ENCODE results near the gene NOX3. TPM values are rescaled to one million over a fixed set of nuclear protein-coding genes. Genes with fewer than 3 reads are reported as not detected.

NOX3 gene
- total RNA-seq, 3 donors from 2014 or later (not counting 1 experiment from before 2014, with no cell fraction given), result not detected

- Histone ChIP-seq H3K27me3 (ENCODE audit: control insufficient read depth, insufficient read depth, low read length) (no peaks in the 10 kb centered on the region), H3K4me3 (ENCODE audit: low read length) (no peak overlapping the region), H3K9me3 (ENCODE audit: control insufficient read depth, insufficient read depth, low read length) (no peaks in the 10 kb centered on the region), H3K27ac (ENCODE audit: low read length) (no peak overlapping the region), H3K36me3 (ENCODE audit: control insufficient read depth, insufficient read depth, low read length) (no peaks in the 10 kb centered on the region), H3K4me1 (ENCODE audit: control insufficient read depth, insufficient read depth, low read length) (no peaks in the 10 kb centered on the region)
- no peak for ATAC-seq
- Mint-ChIP-seq H3K9me3 (peaks cover 0 to 5% of the 10 kb centered on the region in 2 donors), H3K36me3 (no peaks in the 10 kb centered on the region), H3K27me3 (ENCODE audit: low read depth in 2 of 2) (peaks cover 0 to 5% of the 10 kb centered on the region in 2 donors), H3K4me1 (no peaks in the 10 kb centered on the region), H3K4me3 (no peak overlapping the region), H3K27ac (no peak overlapping the region)
- WGBS (ENCODE audit: insufficient coverage), result 100% methylated on average over 1 of the region's 2 CpGs
- intact Hi-C loops (cut with micrococcal nuclease), result no loop called here
- no peak for DNase-seq
- TF ChIP-seq CTCF (IDR thresholded peaks at IDR 0.05), result no peak
These were observed 42.7 kb upstream of the NOX3 start for GRCh38 chr6:155498370-155498769.

GRCh38 chr6:155497273-155497672, 41.6 kb upstream of the NOX3 start:
- Mint-ChIP-seq H3K36me3 (no peaks in the 10 kb centered on the region), H3K27me3 (ENCODE audit: low read depth in 2 of 2) (peaks cover 4 to 5% of the 10 kb centered on the region in 2 donors), H3K4me3 (no peak overlapping the region), H3K4me1 (no peaks in the 10 kb centered on the region), H3K9me3 (peaks cover 0 to 2% of the 10 kb centered on the region in 2 donors), H3K27ac (no peak overlapping the region)
- H3K9me3 ChIP-seq (ENCODE audit: control insufficient read depth, insufficient read depth, low read length), result no peaks in the 10 kb centered on the region
- H3K4me1 ChIP-seq (ENCODE audit: control insufficient read depth, insufficient read depth, low read length), result no peaks in the 10 kb centered on the region
- no peaks in the 10 kb centered on the region for H3K27me3 ChIP-seq (ENCODE audit: control insufficient read depth, insufficient read depth, low read length)
- no peaks in the 10 kb centered on the region for H3K36me3 ChIP-seq (ENCODE audit: control insufficient read depth, insufficient read depth, low read length)
- 65% methylated on average over 2 of the region's 3 CpGs for WGBS (ENCODE audit: insufficient coverage)
- DNase-seq, result no peak
- H3K27ac ChIP-seq (ENCODE audit: low read length), result no peak overlapping the region
- no peak overlapping the region for H3K4me3 ChIP-seq (ENCODE audit: low read length)
- no peak for ATAC-seq
- intact Hi-C loops (cut with micrococcal nuclease), result no loop called here
- no peak for TF ChIP-seq CTCF (IDR thresholded peaks at IDR 0.05)

GRCh38 chr6:155495011-155495768, 39.6 kb upstream of the NOX3 start:
- H3K27ac ChIP-seq (ENCODE audit: low read length), result no peak overlapping the region
- no peak overlapping the region for H3K4me3 ChIP-seq (ENCODE audit: low read length)
- H3K4me1 ChIP-seq (ENCODE audit: control insufficient read depth, insufficient read depth, low read length), result no peaks in the 10 kb centered on the region
- H3K4me3 Mint-ChIP-seq, result no peak overlapping the region
- 89% methylated on average over 10 of the region's 11 CpGs for WGBS (ENCODE audit: insufficient coverage)
- DNase-seq (peak in 1 of 2 donors; percentile 2), ATAC-seq (no peak)
- H3K27ac Mint-ChIP-seq, result no peak overlapping the region
- no peaks in the 10 kb centered on the region for H3K36me3 Mint-ChIP-seq
- H3K4me1 Mint-ChIP-seq, result no peaks in the 10 kb centered on the region
- intact Hi-C loops (cut with micrococcal nuclease), result no loop called here
- peaks cover 0 to 2% of the 10 kb centered on the region in 2 donors for H3K9me3 Mint-ChIP-seq
- no peaks in the 10 kb centered on the region for H3K9me3 ChIP-seq (ENCODE audit: control insufficient read depth, insufficient read depth, low read length)
- no peak for TF ChIP-seq CTCF (IDR thresholded peaks at IDR 0.05)
- no peaks in the 10 kb centered on the region for H3K27me3 ChIP-seq (ENCODE audit: control insufficient read depth, insufficient read depth, low read length)
- H3K36me3 ChIP-seq (ENCODE audit: control insufficient read depth, insufficient read depth, low read length), result no peaks in the 10 kb centered on the region
- H3K27me3 Mint-ChIP-seq (ENCODE audit: low read depth in 2 of 2), result peaks cover 4 to 5% of the 10 kb centered on the region in 2 donors
